Ascending aorta (tissue), 2 donors: ENCODE results near the gene SLC12A8. TPM values are rescaled to one million over a fixed set of nuclear protein-coding genes. Genes with fewer than 3 reads are reported as not detected.

ENCODE experiments used
- DNase-seq, 2 donors: peaks; one replicate each; pipeline ENCODE4 v3.0.0-alpha.2; 2019; ENCODE audit warnings: low spot score in 2 of 2
- H3K27ac ChIP-seq, 2 donors: fragments of 200-600 bp; sonication (generic); one replicate each; pipeline ENCODE4 v1.5.1; 2016 to 2017; ENCODE audit warnings: mild to moderate bottlenecking in 1 of 2
- H3K27me3 ChIP-seq: fragments of 200-600 bp; sonication (generic); one replicate; pipeline ENCODE4 v1.5.1; 2017
- H3K36me3 ChIP-seq, 2 donors: fragments of 200-600 bp; sonication (generic); one replicate each; pipeline ENCODE4 v1.5.1; 2016
- H3K4me1 ChIP-seq, 2 donors: fragments of 200-600 bp; sonication (generic); one replicate each; pipeline ENCODE4 v1.5.1; 2016 to 2017; ENCODE audit warnings: mild to moderate bottlenecking in 1 of 2
- H3K4me3 ChIP-seq, 2 donors: fragments of 200-600 bp; sonication (generic); one replicate each; pipeline ENCODE4 v1.5.1; 2016 to 2017; ENCODE audit warnings: mild to moderate bottlenecking in 1 of 2
- H3K9me3 ChIP-seq, 2 donors: fragments of 200-600 bp; sonication (generic); one replicate each; pipeline ENCODE4 v1.5.1; 2016
- CTCF ChIP-seq, 3 experiments: fragments of 200-600 bp in 2 of 3; fragments of 450-650 bp in 1 of 3; sonication (generic) in 2 of 3; IDR thresholded peaks; one replicate each; pipeline ENCODE4 v1.5.1; 2016 to 2019; ENCODE audit warnings: antibody characterized with exemption in 3 of 3, mild to moderate bottlenecking in 1 of 3, moderate library complexity in 1 of 3
- intact Hi-C: fragments of 100-400 bp; cut with DNase I; formaldehyde crosslinking; loops from one replicate; pipeline ENCODE4 v1.15.1; 2023
- total RNA-seq: library from RNA; depleted of rRNA; stranded (reverse); fragments of >200 nt; gene quantifications from one replicate; pipeline ENCODE4 v1.1.0, GENCODE V29; 2016

Gene SLC12A8
- total RNA-seq, 1 donor from 2014 or later: not detected

GRCh38 chr3:125078951-125079674 lies 133.4 kb downstream of the SLC12A8 start:
- no peaks in the 10 kb centered on the region for H3K27me3 ChIP-seq
- no peak for TF ChIP-seq CTCF (IDR thresholded peaks at IDR 0.05)
- DNase-seq: no peak
- H3K36me3 ChIP-seq: no peaks in the 10 kb centered on the region
- intact Hi-C loops: no loop called here
- no peak overlapping the region for H3K27ac ChIP-seq
- H3K4me3 ChIP-seq: no peak overlapping the region
- H3K9me3 ChIP-seq: no peaks in the 10 kb centered on the region
- no peaks in the 10 kb centered on the region for H3K4me1 ChIP-seq

- no peak for TF ChIP-seq CTCF (IDR thresholded peaks at IDR 0.05)
- no peak for DNase-seq
- H3K9me3 ChIP-seq: no peaks in the 10 kb centered on the region
- intact Hi-C loops: no loop called here
- H3K4me1 ChIP-seq: no peaks in the 10 kb centered on the region
- H3K36me3 ChIP-seq: no peaks in the 10 kb centered on the region
- H3K4me3 ChIP-seq: no peak overlapping the region
- no peak overlapping the region for H3K27ac ChIP-seq
- no peaks in the 10 kb centered on the region for H3K27me3 ChIP-seq
These were observed 134.7 kb downstream of the SLC12A8 start for GRCh38 chr3:125077864-125078263.

- H3K4me1 ChIP-seq: no peaks in the 10 kb centered on the region
- H3K27me3 ChIP-seq: no peaks in the 10 kb centered on the region
- intact Hi-C loops: no loop called here
- TF ChIP-seq CTCF (IDR thresholded peaks at IDR 0.05): no peak
- no peak overlapping the region for H3K27ac ChIP-seq
- DNase-seq: no peak
- H3K4me3 ChIP-seq: no peak overlapping the region
- H3K36me3 ChIP-seq: no peaks in the 10 kb centered on the region
- no peaks in the 10 kb centered on the region for H3K9me3 ChIP-seq
These were observed 136.1 kb downstream of the SLC12A8 start for GRCh38 chr3:125076464-125076863.

- no peak for DNase-seq
- no peaks in the 10 kb centered on the region for H3K4me1 ChIP-seq
- intact Hi-C loops: no loop called here
These were observed 136.8 kb downstream of the SLC12A8 start for GRCh38 chr3:125075738-125076137.

GRCh38 chr3:125073390-125073905 lies 139.1 kb downstream of the SLC12A8 start:
- H3K27me3 ChIP-seq: no peaks in the 10 kb centered on the region
- H3K36me3 ChIP-seq: no peaks in the 10 kb centered on the region
- no peaks in the 10 kb centered on the region for H3K4me1 ChIP-seq
- H3K9me3 ChIP-seq: no peaks in the 10 kb centered on the region
- no peak overlapping the region for H3K4me3 ChIP-seq
- DNase-seq: no peak
- no peak overlapping the region for H3K27ac ChIP-seq
- TF ChIP-seq CTCF (IDR thresholded peaks at IDR 0.05): no peak
- intact Hi-C loops: no loop called here

More at GRCh38 chr3:125075738-125076137, 136.8 kb downstream of the SLC12A8 start:
- no peak overlapping the region for H3K27ac ChIP-seq
- no peaks in the 10 kb centered on the region for H3K36me3 ChIP-seq
- no peaks in the 10 kb centered on the region for H3K9me3 ChIP-seq
- H3K27me3 ChIP-seq: no peaks in the 10 kb centered on the region
- TF ChIP-seq CTCF (IDR thresholded peaks at IDR 0.05): no peak
- no peak overlapping the region for H3K4me3 ChIP-seq
